Activated T-helper 1 cell treated with anti-CD3 and anti-CD28 coated beads, Interleukin-12 subunit alpha, Interleukin-12 subunit beta, Interleukin-2, Interleukin-4 antibody, amounts not matched to agents 30 ng/mL and 10 ng/mL and 1 ng/mL, durations not matched to agents 14 hours and 24 hours and 36 hours (primary cell): ENCODE measurements around the gene HINFP. TPM values are rescaled to one million over a fixed set of nuclear protein-coding genes. Genes with fewer than 3 reads are reported as not detected.
A peak's percentile ranks its signal among the peaks of the same experiment; 100 is the strongest.
"Not testable (repeated sequence)": the region's sequence is repeated elsewhere in the genome, so short reads cannot be mapped to it uniquely, and the experiment has no call there.

Source experiments
- DNase-seq: peaks from one replicate; pipeline ENCODE4 v3.0.0; 2021; ENCODE audit warnings: low spot score
- H3K27ac Mint-ChIP-seq: one replicate; pipeline ENCODE4 v1.8.0; 2021; ENCODE audit warnings: mild to moderate bottlenecking, mixed read lengths
- H3K27me3 Mint-ChIP-seq: one replicate; pipeline ENCODE4 v1.8.0; 2022; ENCODE audit warnings: mild to moderate bottlenecking, moderate library complexity, mixed read lengths; ENCODE audit not compliant: insufficient read depth
- H3K36me3 Mint-ChIP-seq: one replicate; pipeline ENCODE4 v1.8.0; 2021; ENCODE audit warnings: low read depth, mixed read lengths
- H3K4me1 Mint-ChIP-seq: one replicate; pipeline ENCODE4 v1.8.0; 2021; ENCODE audit warnings: low read depth, mixed read lengths
- H3K4me3 Mint-ChIP-seq: one replicate; pipeline ENCODE4 v1.8.0; 2021; ENCODE audit warnings: mild to moderate bottlenecking, moderate library complexity, mixed read lengths
- H3K9me3 Mint-ChIP-seq: one replicate; pipeline ENCODE4 v1.8.0; 2021; ENCODE audit warnings: mixed read lengths
- intact Hi-C: fragments of 100-400 bp; cut with micrococcal nuclease; formaldehyde crosslinking; loops from one replicate; pipeline ENCODE4 v1.15.1; 2024
- total RNA-seq: library from RNA; stranded (reverse); gene quantifications from 2 replicates; pipeline ENCODE4 v1.2.3, GENCODE V29; 2022

Gene HINFP
- total RNA-seq, 1 donor from 2014 or later: 35.2 TPM

GRCh38 chr11:119103161-119103664 lies 18.2 kb upstream of the HINFP start:
- H3K9me3 Mint-ChIP-seq: not testable (repeated sequence)
- intact Hi-C loops: loop anchor here (2.0 to 5.0 kb wide), 2 partner anchors 66 to 311 kb away; partner anchors contain the start of genes DDX6 and NLRX1

GRCh38 chr11:119103793-119104192 lies 17.6 kb upstream of the HINFP start:
- Mint-ChIP-seq H3K36me3 (peaks cover 10% of the 10 kb centered on the region), H3K27ac (peak overlapping the region; percentile 29), H3K27me3 (no peaks in the 10 kb centered on the region), H3K4me3 (peak overlapping the region; percentile 45), H3K9me3 (no peaks in the 10 kb centered on the region), H3K4me1 (peaks cover 49% of the 10 kb centered on the region)
- intact Hi-C loops: loop anchor here (2.0 to 5.0 kb wide), 2 partner anchors 65 to 311 kb away; partner anchors contain the start of genes DDX6 and NLRX1
- no peak for DNase-seq

More at GRCh38 chr11:119103161-119103664, 18.2 kb upstream of the HINFP start:
- not testable (repeated sequence) for H3K27me3 Mint-ChIP-seq, DNase-seq, H3K27ac Mint-ChIP-seq
- Mint-ChIP-seq H3K4me3 (peak overlapping the region; percentile 91), H3K36me3 (peaks cover 15% of the 10 kb centered on the region), H3K4me1 (peaks cover 47% of the 10 kb centered on the region)

- DNase-seq: peak; percentile 87
- Mint-ChIP-seq H3K27me3 (no peaks in the 10 kb centered on the region), H3K36me3 (peaks cover 11% of the 10 kb centered on the region), H3K4me3 (peak within 1 kb of the TSS; percentile 95), H3K27ac (peak within 1 kb of the TSS; percentile 91), H3K9me3 (no peaks in the 10 kb centered on the region), H3K4me1 (peaks cover 57% of the 10 kb centered on the region)
- intact Hi-C loops: loop anchor here (1.0 to 2.0 kb wide), 8 partner anchors 8 to 108 kb away; partner anchors contain the start of genes CENATAC, HINFP, HYOU1 and NLRX1
Observed at GRCh38 chr11:119106564-119107537, 14.5 kb upstream of the HINFP start, which contains the start of gene C2CD2L. TSS of gene C2CD2L (plus strand) at chr11:119107344. CDS start at chr11:119107742, 398 bp downstream.

GRCh38 chr11:119107538-119108145 lies 13.7 kb upstream of the HINFP start:
- no peak for DNase-seq
- Mint-ChIP-seq H3K36me3 (peaks cover 12% of the 10 kb centered on the region), H3K27me3 (no peaks in the 10 kb centered on the region), H3K27ac (peak overlapping the region; percentile 91), H3K9me3 (no peaks in the 10 kb centered on the region), H3K4me3 (peak overlapping the region; percentile 95), H3K4me1 (peaks cover 52% of the 10 kb centered on the region)
- intact Hi-C loops: loop anchor here (1.0 to 2.0 kb wide), 9 partner anchors 8 to 109 kb away; partner anchors contain the start of genes CENATAC, HINFP, HYOU1 and NLRX1

GRCh38 chr11:119108146-119108856 lies 13.1 kb upstream of the HINFP start:
- intact Hi-C loops: loop anchor here (1.0 kb wide), 1 partner anchor 41 kb away; the partner anchor contains the start of gene VPS11
- no peak for DNase-seq

GRCh38 chr11:119108857-119109221 lies 12.5 kb upstream of the HINFP start:
- H3K4me1 Mint-ChIP-seq: peaks cover 49% of the 10 kb centered on the region
- H3K27me3 Mint-ChIP-seq: no peaks in the 10 kb centered on the region
- peaks cover 22% of the 10 kb centered on the region for H3K36me3 Mint-ChIP-seq
- peak overlapping the region; percentile 91 for H3K27ac Mint-ChIP-seq
- intact Hi-C loops: loop anchor here (1.0 kb wide), 1 partner anchor 42 kb away; the partner anchor contains the start of gene VPS11
- peak overlapping the region; percentile 95 for H3K4me3 Mint-ChIP-seq
- no peak for DNase-seq
- H3K9me3 Mint-ChIP-seq: no peaks in the 10 kb centered on the region

More at GRCh38 chr11:119108146-119108856, 13.1 kb upstream of the HINFP start:
- Mint-ChIP-seq H3K27ac (peak overlapping the region; percentile 91), H3K4me3 (peak overlapping the region; percentile 95), H3K27me3 (no peaks in the 10 kb centered on the region), H3K36me3 (peaks cover 17% of the 10 kb centered on the region), H3K9me3 (no peaks in the 10 kb centered on the region), H3K4me1 (peaks cover 52% of the 10 kb centered on the region)

- H3K36me3 Mint-ChIP-seq: peaks cover 28% of the 10 kb centered on the region
- H3K4me3 Mint-ChIP-seq: peak overlapping the region; percentile 95
- intact Hi-C loops: no loop called here
- no peak for DNase-seq
- no peaks in the 10 kb centered on the region for H3K9me3 Mint-ChIP-seq
- H3K27me3 Mint-ChIP-seq: no peaks in the 10 kb centered on the region
- peaks cover 46% of the 10 kb centered on the region for H3K4me1 Mint-ChIP-seq
- H3K27ac Mint-ChIP-seq: peak overlapping the region; percentile 67
Observed at GRCh38 chr11:119109843-119110242, 11.5 kb upstream of the HINFP start.

GRCh38 chr11:119110439-119110838 lies 10.9 kb upstream of the HINFP start:
- peaks cover 51% of the 10 kb centered on the region for H3K4me1 Mint-ChIP-seq
- intact Hi-C loops: no loop called here
- peaks cover 32% of the 10 kb centered on the region for H3K36me3 Mint-ChIP-seq
- H3K27ac Mint-ChIP-seq: no peak overlapping the region
- H3K27me3 Mint-ChIP-seq: no peaks in the 10 kb centered on the region
- H3K9me3 Mint-ChIP-seq: no peaks in the 10 kb centered on the region
- DNase-seq: no peak
- H3K4me3 Mint-ChIP-seq: no peak overlapping the region

- H3K27ac Mint-ChIP-seq: no peak overlapping the region
- H3K36me3 Mint-ChIP-seq: peaks cover 39% of the 10 kb centered on the region
- H3K4me1 Mint-ChIP-seq: peaks cover 52% of the 10 kb centered on the region
- no peak for DNase-seq
- intact Hi-C loops: no loop called here
- no peaks in the 10 kb centered on the region for H3K27me3 Mint-ChIP-seq
- peak overlapping the region; percentile 30 for H3K4me3 Mint-ChIP-seq
- H3K9me3 Mint-ChIP-seq: no peaks in the 10 kb centered on the region
Observed at GRCh38 chr11:119111361-119111925, 9.9 kb upstream of the HINFP start.

- Mint-ChIP-seq H3K4me1 (peaks cover 46% of the 10 kb centered on the region), H3K9me3 (no peaks in the 10 kb centered on the region), H3K27me3 (no peaks in the 10 kb centered on the region), H3K4me3 (no peak overlapping the region), H3K27ac (no peak overlapping the region), H3K36me3 (peaks cover 45% of the 10 kb centered on the region)
- intact Hi-C loops: no loop called here
- no peak for DNase-seq
Observed at GRCh38 chr11:119112314-119113020, 8.9 kb upstream of the HINFP start.

GRCh38 chr11:119113716-119114115 lies 7.7 kb upstream of the HINFP start:
- Mint-ChIP-seq H3K36me3 (peaks cover 51% of the 10 kb centered on the region), H3K9me3 (no peaks in the 10 kb centered on the region), H3K4me1 (peaks cover 39% of the 10 kb centered on the region), H3K27me3 (no peaks in the 10 kb centered on the region), H3K27ac (no peak overlapping the region), H3K4me3 (peak overlapping the region; percentile 28)
- DNase-seq: no peak
- intact Hi-C loops: no loop called here
